Retina (tissue), 1 donor: Measurements from ENCODE around the gene FAHD2A.
"Not testable (repeated sequence)": the region's sequence is repeated elsewhere in the genome, so short reads cannot be mapped to it uniquely, and the experiment has no call there.

ENCODE experiments used
- DNase-seq: peaks from one replicate; pipeline ENCODE4 v3.0.0-alpha.2; 2016

FAHD2A gene

GRCh38 chr2:95391641-95392310, 10.7 kb upstream of the FAHD2A start:
- no peak for DNase-seq

GRCh38 chr2:95392320-95392719, 10.2 kb upstream of the FAHD2A start:
- DNase-seq: no peak

GRCh38 chr2:95392730-95393455, 9.6 kb upstream of the FAHD2A start:
- DNase-seq: no peak

GRCh38 chr2:95393901-95394300, 8.6 kb upstream of the FAHD2A start:
- DNase-seq: no peak

- no peak for DNase-seq
Observed at GRCh38 chr2:95399061-95399460, 3.4 kb upstream of the FAHD2A start.

GRCh38 chr2:95401480-95401879, 1.0 kb upstream of the FAHD2A start:
- DNase-seq: no peak

- not testable (repeated sequence) for DNase-seq
Observed at GRCh38 chr2:95402004-95402369, 521 bp upstream of the FAHD2A start.

GRCh38 chr2:95403204-95403721, 755 bp downstream of the FAHD2A start:
- not testable (repeated sequence) for DNase-seq

- not testable (repeated sequence) for DNase-seq
Observed at GRCh38 chr2:95403824-95404223, 1.3 kb downstream of the FAHD2A start.

GRCh38 chr2:95404676-95405075, 2.2 kb downstream of the FAHD2A start:
- not testable (repeated sequence) for DNase-seq

GRCh38 chr2:95411239-95411638, 8.7 kb downstream of the FAHD2A start:
- DNase-seq: not testable (repeated sequence)

GRCh38 chr2:95414015-95414594, 11.6 kb downstream of the FAHD2A start:
- DNase-seq: peak; percentile 70

- DNase-seq: not testable (repeated sequence)
Observed at GRCh38 chr2:95415138-95415537, 12.6 kb downstream of the FAHD2A start.

GRCh38 chr2:95415561-95415960, 13.1 kb downstream of the FAHD2A start:
- DNase-seq: not testable (repeated sequence)

GRCh38 chr2:95427196-95427867, 24.8 kb downstream of the FAHD2A start:
- not testable (repeated sequence) for DNase-seq

GRCh38 chr2:95429748-95430467, 27.4 kb downstream of the FAHD2A start:
- DNase-seq: not testable (repeated sequence)

GRCh38 chr2:95433373-95433772, 30.9 kb downstream of the FAHD2A start:
- not testable (repeated sequence) for DNase-seq

GRCh38 chr2:95433973-95434372, 31.5 kb downstream of the FAHD2A start:
- not testable (repeated sequence) for DNase-seq

- DNase-seq: not testable (repeated sequence)
Observed at GRCh38 chr2:95434507-95435076, 32.1 kb downstream of the FAHD2A start.

GRCh38 chr2:95435162-95435871, 32.8 kb downstream of the FAHD2A start:
- not testable (repeated sequence) for DNase-seq

- DNase-seq: not testable (repeated sequence)
Observed at GRCh38 chr2:95435872-95436209, 33.3 kb downstream of the FAHD2A start.
